ENCODE results near the gene CAPN8. TPM values are rescaled to one million over a fixed set of nuclear protein-coding genes. Genes with fewer than 3 reads are reported as not detected.
A peak's percentile ranks its signal among the peaks of the same experiment; 100 is the strongest.

CAPN8 gene
- total RNA-seq, 2 donors from 2014 or later = not detected

DNA sequence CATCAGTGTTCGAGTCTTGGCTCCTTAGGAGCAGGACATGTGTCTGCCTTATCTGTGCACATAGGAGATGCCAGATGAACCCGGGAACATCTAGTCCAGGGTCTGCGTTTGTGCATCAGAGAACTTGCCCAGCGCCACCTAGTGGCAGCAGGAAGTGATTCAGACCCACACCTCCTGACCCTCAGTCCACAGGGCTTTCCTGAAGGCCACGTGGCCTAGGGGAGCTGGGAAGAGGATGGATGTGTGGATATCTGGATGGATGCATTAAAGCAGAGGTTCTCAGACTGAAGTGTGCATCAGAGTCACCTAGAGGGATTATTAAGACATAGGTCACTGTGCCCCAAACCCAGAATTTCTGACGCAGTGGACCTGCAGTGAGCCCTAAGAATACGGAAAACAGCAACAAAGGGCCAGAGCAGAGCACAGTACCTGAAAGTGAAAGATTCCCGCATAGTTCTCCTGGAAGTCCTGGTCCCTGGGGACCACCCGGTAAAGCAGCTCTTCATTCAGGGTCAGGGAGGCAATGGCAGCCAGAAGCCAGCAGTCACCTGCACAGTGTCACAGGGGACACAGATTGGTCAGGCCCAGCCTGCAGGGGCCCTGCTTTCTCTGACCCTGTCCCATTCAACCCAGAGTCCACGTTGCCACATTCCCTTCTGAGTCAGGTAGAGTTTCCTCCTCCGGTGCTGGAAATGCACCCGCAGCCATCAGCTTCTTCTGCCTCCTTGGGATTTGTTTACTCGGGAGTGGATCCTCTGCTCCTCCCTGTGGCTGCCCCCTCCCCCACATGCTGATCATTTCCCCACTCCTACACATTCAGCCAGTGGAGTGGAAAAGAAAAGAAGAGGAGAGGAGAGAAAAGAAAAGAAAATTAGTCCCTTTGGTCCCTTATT lies 37.0 kb downstream of the CAPN8 start:
- Mint-ChIP-seq H3K4me3 (no peak overlapping the region), H3K9me3 (no peaks in the 10 kb centered on the region), H3K27me3 (peaks cover 10% of the 10 kb centered on the region), H3K36me3 (ENCODE audit: low read depth) (no peaks in the 10 kb centered on the region), H3K27ac (no peak overlapping the region), H3K4me1 (no peaks in the 10 kb centered on the region)
- ATAC-seq (replicated peaks) = peak; percentile 72

DNA sequence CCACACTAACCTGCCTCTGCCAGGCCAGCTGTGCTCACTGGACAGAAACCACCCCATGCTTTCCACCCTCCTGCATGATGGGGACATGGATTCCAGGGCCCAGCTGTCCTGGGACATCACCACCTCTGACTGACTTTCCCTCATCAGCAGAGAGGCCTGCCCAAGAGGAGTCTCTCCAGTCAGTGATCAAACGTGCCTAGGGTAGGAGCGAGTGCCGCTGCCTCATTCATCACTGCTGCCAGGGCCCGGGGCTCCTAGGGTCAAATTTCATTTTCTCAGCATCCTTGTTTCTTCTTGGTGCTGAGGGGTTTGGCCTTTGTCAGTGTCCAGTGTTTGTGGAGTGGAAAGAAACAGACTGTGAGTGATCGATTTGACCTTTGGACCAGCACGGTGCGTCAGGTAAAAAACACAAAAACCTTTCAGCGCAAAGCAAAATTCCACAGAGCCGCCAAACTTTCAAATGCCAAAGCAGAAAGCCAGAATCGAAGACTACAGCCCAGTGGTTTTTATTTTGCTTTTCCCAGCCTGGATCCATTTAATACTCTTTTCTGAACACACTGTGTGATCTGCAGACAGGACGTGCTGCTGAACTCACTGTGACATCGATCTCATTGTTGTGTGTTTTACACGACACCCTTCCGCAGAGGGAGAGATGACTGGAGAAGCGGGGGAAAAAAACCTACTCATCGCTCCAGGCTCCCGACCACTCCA lies 43.2 kb downstream of the CAPN8 start:
- no peaks in the 10 kb centered on the region for H3K4me1 Mint-ChIP-seq
- H3K36me3 Mint-ChIP-seq (ENCODE audit: low read depth) = no peaks in the 10 kb centered on the region

DNA sequence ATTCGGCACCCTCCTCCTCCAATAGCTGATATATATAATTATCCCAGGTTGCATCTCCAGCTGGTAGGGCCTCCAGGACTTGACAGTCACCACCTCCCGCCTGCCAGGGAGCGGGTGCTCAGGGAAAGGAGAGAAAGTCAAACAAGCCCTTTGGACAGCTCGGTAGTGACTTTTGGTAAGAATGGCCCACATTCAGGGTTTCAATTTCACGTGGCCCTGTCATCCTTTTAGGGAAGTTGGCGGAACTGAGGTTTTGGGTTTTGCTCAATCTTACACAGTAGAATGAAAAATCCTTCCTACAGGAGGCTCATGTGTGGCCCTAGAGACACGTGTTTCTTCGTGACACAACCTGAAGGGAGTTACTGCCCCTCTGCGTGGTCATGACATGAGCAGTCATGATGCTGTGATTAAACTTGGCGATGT lies 44.2 kb downstream of the CAPN8 start:
- Mint-ChIP-seq H3K36me3 (ENCODE audit: low read depth) (no peaks in the 10 kb centered on the region), H3K9me3 (no peaks in the 10 kb centered on the region), H3K27me3 (no peaks in the 10 kb centered on the region), H3K27ac (no peak overlapping the region), H3K4me3 (no peak overlapping the region), H3K4me1 (no peaks in the 10 kb centered on the region)
- ATAC-seq (replicated peaks) = peak; percentile 86

More for the DNA sequence above, 43.2 kb downstream of the CAPN8 start:
- ATAC-seq (replicated peaks) = no peak
- Mint-ChIP-seq H3K9me3 (no peaks in the 10 kb centered on the region), H3K27ac (no peak overlapping the region), H3K27me3 (no peaks in the 10 kb centered on the region), H3K4me3 (no peak overlapping the region)

DNA sequence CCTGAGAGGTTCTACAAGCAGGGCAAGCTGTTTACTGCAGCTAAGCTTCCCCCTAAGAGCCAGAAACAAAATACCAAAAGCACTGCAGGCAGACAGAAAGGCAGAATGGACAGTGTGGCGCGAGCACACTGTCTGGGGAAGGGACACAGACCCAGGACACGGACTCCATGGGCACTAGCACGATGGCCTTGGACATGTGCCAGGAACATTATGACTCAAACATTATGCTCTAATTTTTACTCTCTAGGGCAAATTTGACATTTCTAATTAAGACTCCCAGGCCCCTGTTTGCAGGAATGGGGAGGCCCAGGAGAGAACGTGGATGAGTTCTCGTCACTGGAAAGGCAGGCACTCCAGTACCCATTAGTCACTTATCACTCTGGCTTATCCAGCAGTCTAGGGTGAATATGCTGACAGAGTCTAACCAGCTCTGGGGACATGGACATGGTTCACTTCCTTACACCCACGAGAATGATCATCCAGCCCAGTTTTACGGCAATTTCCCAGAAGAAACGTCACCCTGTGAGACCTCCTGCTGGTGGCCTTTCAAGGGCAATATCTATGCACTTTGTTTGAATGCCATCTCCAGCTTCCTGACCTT lies 45.1 kb downstream of the CAPN8 start:
- no peak overlapping the region for H3K4me3 Mint-ChIP-seq

DNA sequence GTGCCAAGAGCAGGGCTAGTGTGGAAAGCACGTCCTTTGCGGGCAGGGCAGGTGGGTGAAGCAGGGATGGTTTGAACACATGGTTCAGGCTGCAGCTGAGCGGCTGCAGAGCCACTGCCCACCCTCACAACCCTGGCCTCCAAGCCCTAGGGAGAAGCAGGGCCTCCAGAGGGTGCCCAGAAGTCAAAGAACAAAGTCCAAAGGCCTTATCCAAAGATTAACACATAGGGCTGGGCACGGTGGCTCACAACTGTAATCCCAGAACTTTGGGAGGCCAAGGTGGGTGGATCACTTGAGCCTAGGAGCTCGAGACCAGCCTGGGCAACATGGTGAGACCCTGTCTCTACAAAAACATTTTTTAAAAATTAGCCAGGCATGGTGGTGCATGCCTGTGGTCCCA lies 46.8 kb downstream of the CAPN8 start:
- Mint-ChIP-seq H3K27ac (no peak overlapping the region), H3K4me1 (no peaks in the 10 kb centered on the region)
- ATAC-seq (replicated peaks) = no peak

More for the DNA sequence above, 45.1 kb downstream of the CAPN8 start:
- Mint-ChIP-seq H3K27me3 (no peaks in the 10 kb centered on the region), H3K36me3 (ENCODE audit: low read depth) (no peaks in the 10 kb centered on the region), H3K4me1 (no peaks in the 10 kb centered on the region), H3K9me3 (no peaks in the 10 kb centered on the region), H3K27ac (no peak overlapping the region)
- ATAC-seq (replicated peaks) = no peak

DNA sequence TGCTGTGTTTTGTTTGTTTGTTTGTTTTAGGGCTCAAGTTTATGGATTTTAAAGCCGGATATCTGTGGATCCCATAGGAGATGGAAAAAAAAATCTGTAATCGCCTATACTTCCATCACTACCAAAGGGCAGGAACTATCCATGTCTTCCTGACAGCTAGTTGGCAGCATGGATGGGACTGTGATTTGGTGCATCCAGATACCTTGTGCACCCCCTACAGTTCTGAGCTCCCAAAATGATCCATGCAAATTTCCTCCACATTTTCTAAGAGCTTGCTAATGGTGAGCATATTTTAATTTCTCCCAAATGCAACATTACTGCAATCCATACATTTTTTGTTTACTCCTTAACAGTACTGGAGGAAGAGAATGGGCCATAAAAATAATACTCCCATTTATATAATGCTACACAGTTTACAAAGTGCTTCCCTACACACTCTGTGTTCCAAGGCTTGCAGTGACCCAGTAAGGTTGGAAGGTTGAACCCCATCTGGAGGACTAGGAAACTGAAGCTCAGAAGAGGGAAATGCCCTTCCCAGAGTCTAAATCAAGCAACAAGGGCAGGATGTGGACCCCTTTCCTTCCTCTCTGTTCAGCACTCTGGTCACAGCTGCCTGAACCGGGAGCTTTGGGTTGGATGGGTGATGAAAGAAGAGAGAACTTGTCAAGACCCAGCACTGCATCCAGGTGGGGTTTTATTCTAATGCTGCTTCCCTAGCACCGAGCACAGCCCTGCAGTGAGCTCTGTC lies 48.0 kb downstream of the CAPN8 start:
- Mint-ChIP-seq H3K27me3 (no peaks in the 10 kb centered on the region), H3K36me3 (ENCODE audit: low read depth) (no peaks in the 10 kb centered on the region), H3K9me3 (no peaks in the 10 kb centered on the region), H3K27ac (no peak overlapping the region), H3K4me3 (no peak overlapping the region), H3K4me1 (no peaks in the 10 kb centered on the region)
- no peak for ATAC-seq (replicated peaks)

More for the DNA sequence above, 46.8 kb downstream of the CAPN8 start:
- Mint-ChIP-seq H3K9me3 (no peaks in the 10 kb centered on the region), H3K36me3 (ENCODE audit: low read depth) (no peaks in the 10 kb centered on the region), H3K4me3 (no peak overlapping the region), H3K27me3 (no peaks in the 10 kb centered on the region)

DNA sequence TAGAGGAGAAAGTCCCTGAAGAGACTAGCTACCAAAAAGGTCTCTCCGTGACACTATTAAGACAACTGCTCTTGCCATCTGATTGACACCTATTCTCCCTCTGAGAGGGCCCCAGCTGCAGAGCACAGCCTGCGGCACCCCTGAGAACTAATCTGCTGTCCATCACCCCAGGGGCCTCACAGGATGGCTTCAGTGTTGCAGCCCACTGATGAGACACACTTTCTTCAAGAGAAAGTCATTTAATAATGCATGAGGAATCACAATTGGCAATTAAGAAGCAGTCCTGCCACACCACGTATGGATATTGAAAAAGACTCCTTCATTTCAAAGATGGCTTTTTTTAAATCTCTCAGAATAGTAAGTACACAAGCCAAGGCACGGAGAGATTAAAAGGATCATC lies 48.9 kb downstream of the CAPN8 start:
- Mint-ChIP-seq H3K27me3 (no peaks in the 10 kb centered on the region), H3K4me3 (no peak overlapping the region), H3K9me3 (no peaks in the 10 kb centered on the region), H3K4me1 (no peaks in the 10 kb centered on the region), H3K27ac (no peak overlapping the region), H3K36me3 (ENCODE audit: low read depth) (no peaks in the 10 kb centered on the region)
- ATAC-seq (replicated peaks) = no peak

DNA sequence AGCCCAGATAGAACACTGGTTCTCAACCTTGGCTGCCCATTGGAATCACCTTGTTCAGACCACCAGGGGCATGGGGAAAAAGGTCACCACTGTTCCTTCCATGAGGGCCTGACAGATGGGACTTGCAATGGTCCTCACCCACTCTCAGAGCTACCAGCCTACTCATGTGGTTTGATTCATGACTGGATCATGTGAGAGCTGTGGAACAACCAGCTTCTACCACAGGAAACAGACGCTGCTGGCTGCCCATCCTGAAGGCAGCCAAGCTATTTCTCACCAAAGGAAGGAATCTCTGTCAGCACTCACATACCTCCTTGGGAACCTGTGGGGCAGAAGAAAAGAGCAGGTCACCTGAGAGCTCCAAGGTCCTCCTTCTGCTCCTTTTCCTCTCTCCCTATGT lies 53.6 kb downstream of the CAPN8 start:
- Mint-ChIP-seq H3K27ac (no peak overlapping the region), H3K36me3 (ENCODE audit: low read depth) (no peaks in the 10 kb centered on the region), H3K27me3 (no peaks in the 10 kb centered on the region), H3K9me3 (no peaks in the 10 kb centered on the region), H3K4me1 (no peaks in the 10 kb centered on the region), H3K4me3 (no peak overlapping the region)
- no peak for ATAC-seq (replicated peaks)

DNA sequence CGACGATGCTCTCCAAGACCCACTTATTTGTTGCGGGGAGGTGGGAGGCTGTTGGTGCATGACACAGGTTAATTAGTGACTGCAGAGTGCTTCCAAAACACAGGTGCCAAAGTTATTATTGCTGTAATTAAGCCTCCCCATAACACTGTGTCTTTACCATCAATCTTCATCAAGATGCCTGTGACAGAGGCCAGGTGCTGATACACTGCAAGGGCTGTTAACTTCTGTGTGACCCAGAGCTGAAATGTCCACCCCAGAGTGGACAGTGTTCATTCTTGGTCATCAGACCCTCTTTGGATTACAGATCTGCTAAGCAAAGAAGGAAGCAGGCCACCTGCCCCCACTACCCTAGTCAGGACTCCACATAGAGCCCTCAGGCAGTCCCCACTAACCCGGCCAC lies 55.5 kb downstream of the CAPN8 start:
- no peak for ATAC-seq (replicated peaks)
- H3K9me3 Mint-ChIP-seq = no peaks in the 10 kb centered on the region
- no peaks in the 10 kb centered on the region for H3K27me3 Mint-ChIP-seq
- no peaks in the 10 kb centered on the region for H3K36me3 Mint-ChIP-seq (ENCODE audit: low read depth)
- no peak overlapping the region for H3K4me3 Mint-ChIP-seq
- no peaks in the 10 kb centered on the region for H3K4me1 Mint-ChIP-seq
- H3K27ac Mint-ChIP-seq = no peak overlapping the region

DNA sequence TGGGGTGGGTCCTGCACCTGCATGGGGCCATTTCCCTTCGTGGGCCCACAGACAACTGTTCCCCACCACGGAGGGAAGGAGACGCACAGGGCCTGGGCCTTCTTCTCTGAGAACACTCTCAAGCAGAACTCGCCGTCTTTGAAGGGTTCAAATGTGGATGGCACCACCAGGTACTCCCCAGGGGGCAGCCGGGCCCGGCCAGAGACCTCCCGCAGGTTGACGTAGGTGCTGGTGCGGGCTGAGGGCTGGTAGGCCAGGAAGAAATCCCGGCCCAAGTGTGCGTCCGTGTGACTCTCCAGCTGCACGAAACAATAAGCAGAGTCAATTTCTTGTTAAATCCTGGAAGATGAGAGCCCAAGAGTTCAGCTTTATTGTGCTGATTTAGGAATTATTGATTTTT lies 56.4 kb downstream of the CAPN8 start:
- no peak for ATAC-seq (replicated peaks)
- H3K9me3 Mint-ChIP-seq = no peaks in the 10 kb centered on the region
- H3K27me3 Mint-ChIP-seq = no peaks in the 10 kb centered on the region
- H3K36me3 Mint-ChIP-seq (ENCODE audit: low read depth) = no peaks in the 10 kb centered on the region
- no peak overlapping the region for H3K27ac Mint-ChIP-seq
- no peak overlapping the region for H3K4me3 Mint-ChIP-seq
- H3K4me1 Mint-ChIP-seq = no peaks in the 10 kb centered on the region

DNA sequence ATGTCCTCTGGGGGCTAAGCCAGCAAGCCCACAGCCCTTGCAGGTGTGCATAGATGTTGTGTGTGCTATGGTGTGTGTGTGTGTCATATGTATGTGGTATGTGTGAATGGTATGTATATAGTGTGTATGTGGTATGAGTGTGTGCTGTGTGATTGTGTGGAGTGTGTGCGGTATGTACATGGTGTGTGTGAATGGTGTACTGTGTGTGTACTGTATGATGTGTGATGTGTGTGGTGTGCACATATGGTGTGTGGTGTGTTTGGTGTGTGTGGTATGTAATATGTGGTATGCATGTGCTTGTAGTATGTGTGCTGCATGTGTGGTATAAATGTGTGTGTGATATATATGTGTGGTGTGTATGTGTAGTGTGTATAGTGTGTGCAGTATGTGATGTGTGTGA lies 107.0 kb downstream of the CAPN8 start:
- ATAC-seq (replicated peaks) = no peak
- H3K4me1 Mint-ChIP-seq = no peaks in the 10 kb centered on the region

DNA sequence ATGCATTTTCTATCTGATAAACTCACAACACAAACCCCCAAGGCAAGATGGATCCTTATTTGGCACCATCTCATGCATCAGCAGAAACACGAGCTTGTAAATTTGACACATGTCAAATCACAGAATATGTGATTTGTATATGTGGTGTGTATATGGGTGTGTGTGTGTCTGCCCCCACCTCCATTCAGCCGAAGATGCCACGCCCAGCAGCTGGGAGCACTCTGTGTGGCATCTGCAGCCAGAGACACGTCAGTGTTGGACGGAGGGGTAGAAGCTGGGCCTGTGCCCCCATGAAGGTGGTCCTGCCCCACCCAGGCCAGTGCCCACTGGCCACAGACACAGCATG lies 108.4 kb downstream of the CAPN8 start:
- Mint-ChIP-seq H3K36me3 (ENCODE audit: low read depth) (no peaks in the 10 kb centered on the region), H3K4me3 (no peak overlapping the region), H3K9me3 (no peaks in the 10 kb centered on the region), H3K27ac (no peak overlapping the region), H3K4me1 (no peaks in the 10 kb centered on the region), H3K27me3 (no peaks in the 10 kb centered on the region)
- ATAC-seq (replicated peaks) = no peak

More for the DNA sequence above, 107.0 kb downstream of the CAPN8 start:
- no peaks in the 10 kb centered on the region for H3K27me3 Mint-ChIP-seq
- no peak overlapping the region for H3K4me3 Mint-ChIP-seq
- no peak overlapping the region for H3K27ac Mint-ChIP-seq
- no peaks in the 10 kb centered on the region for H3K36me3 Mint-ChIP-seq (ENCODE audit: low read depth)
- no peaks in the 10 kb centered on the region for H3K9me3 Mint-ChIP-seq

DNA sequence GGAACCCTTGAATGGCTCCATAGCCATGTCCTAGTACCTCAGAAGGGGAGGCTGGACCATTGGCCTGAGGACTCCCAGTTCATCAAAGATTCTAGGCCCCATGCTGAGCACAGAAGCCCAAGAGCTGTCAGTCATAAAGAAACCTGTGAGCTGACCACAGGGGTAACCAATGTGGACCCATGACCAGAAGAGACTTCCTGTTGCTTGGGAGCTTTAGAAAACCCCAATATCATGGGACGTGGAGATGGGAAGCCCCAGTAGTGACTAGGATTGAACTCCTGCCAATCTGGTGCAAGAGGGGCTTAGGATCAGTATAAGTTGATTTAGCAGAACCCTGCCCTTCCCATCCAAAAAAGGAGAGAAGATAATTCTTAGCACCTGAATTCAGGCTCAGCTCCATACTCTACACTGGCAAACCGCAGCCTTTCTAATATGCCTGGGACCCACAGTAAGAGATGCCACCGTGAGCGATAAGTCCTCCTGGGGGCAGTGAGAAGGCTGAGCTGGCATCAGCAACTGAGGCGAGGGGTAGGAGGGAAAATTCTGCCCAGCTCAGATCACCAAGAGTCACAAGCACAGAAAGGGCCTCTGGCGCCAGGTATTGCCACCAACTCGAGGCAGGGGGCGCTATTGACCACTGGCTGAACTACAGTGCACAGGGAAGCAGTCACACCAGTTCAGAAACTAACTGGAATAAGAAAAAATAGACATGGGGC lies 108.9 kb downstream of the CAPN8 start:
- Mint-ChIP-seq H3K4me1 (no peaks in the 10 kb centered on the region), H3K9me3 (no peaks in the 10 kb centered on the region), H3K36me3 (ENCODE audit: low read depth) (no peaks in the 10 kb centered on the region), H3K4me3 (no peak overlapping the region), H3K27me3 (no peaks in the 10 kb centered on the region), H3K27ac (no peak overlapping the region)
- ATAC-seq (replicated peaks) = peak; percentile 72

DNA sequence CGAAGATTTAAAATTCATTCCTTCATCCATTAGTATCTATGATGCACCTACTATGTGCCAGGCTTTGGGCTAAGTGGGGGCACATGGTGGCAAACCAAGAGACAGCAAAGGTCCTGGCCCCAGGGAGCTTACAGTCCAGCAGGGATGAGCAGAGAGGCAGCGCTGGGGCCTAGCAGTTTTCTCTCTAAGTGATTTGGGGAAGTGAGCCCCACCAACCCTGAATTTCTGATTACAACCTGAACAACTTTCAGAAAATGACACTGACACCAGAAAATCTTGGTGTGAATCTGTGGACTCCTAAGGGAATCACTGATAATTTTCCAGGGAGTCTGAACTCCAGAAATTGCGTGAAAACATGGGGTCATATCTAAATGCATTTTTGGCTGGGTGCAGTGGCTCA lies 111.5 kb downstream of the CAPN8 start:
- H3K4me3 Mint-ChIP-seq = no peak overlapping the region
- peaks cover 4% of the 10 kb centered on the region for H3K4me1 Mint-ChIP-seq
- no peaks in the 10 kb centered on the region for H3K27me3 Mint-ChIP-seq
- no peak overlapping the region for H3K27ac Mint-ChIP-seq
- H3K36me3 Mint-ChIP-seq (ENCODE audit: low read depth) = no peaks in the 10 kb centered on the region
- H3K9me3 Mint-ChIP-seq = no peaks in the 10 kb centered on the region
- no peak for ATAC-seq (replicated peaks)
